K562 (cell line): ENCODE measurements around the gene GPATCH4.

ENCODE experiments used
- ATF1 ChIP-seq, 2 experiments: fragments of 450-650 bp in 1 of 2; IDR thresholded peaks; 2 replicates each; pipeline ENCODE4 v1.6.1; 2016; ENCODE audit warnings: missing compliant biosample characterization in 1 of 2, missing genetic modification characterization in 1 of 2
- CEBPB ChIP-seq: fragments of 450-650 bp; IDR thresholded peaks from 2 replicates; pipeline ENCODE4 v1.6.1; 2016; ENCODE audit warnings: missing genetic modification characterization, missing compliant biosample characterization
- JUN ChIP-seq, 2 experiments: sonication (generic) in 1 of 2; formaldehyde crosslinking in 1 of 2; IDR thresholded peaks; 2 replicates each; pipeline versions ENCODE4 v1.6.1 to v1.8.0; 2012 to 2022; ENCODE audit warnings: borderline replicate concordance in 2 of 2, mild to moderate bottlenecking in 2 of 2, improper control_type of control experiment in 1 of 2, low read depth in 1 of 2, low read length in 1 of 2, missing genetic modification reagents in 1 of 2
- PCBP1 ChIP-seq: fragments of 200-400 bp; formaldehyde crosslinking; IDR thresholded peaks from 2 replicates; pipeline ENCODE4 v1.6.1; 2018; ENCODE audit warnings: mild to moderate bottlenecking, low read depth, low read length; ENCODE audit not compliant: poor library complexity, severe bottlenecking
- ZFP1 ChIP-seq: fragments of 450-650 bp; formaldehyde crosslinking; IDR thresholded peaks from 2 replicates; pipeline ENCODE4 v1.4.0; 2020; ENCODE audit warnings: mild to moderate bottlenecking, mixed read lengths
- ZNF274 ChIP-seq: IDR thresholded peaks from 2 replicates; pipeline ENCODE4 v1.6.1; 2011; ENCODE audit warnings: low read depth, mild to moderate bottlenecking, low read length, moderate library complexity, borderline replicate concordance
- TF ChIP-seq, protein P1 (sequence below): sonication (generic); formaldehyde crosslinking; IDR thresholded peaks from 2 replicates; pipeline ENCODE4 v1.4.0; 2020; ENCODE audit warnings: mild to moderate bottlenecking, missing genetic modification reagents

DNA sequence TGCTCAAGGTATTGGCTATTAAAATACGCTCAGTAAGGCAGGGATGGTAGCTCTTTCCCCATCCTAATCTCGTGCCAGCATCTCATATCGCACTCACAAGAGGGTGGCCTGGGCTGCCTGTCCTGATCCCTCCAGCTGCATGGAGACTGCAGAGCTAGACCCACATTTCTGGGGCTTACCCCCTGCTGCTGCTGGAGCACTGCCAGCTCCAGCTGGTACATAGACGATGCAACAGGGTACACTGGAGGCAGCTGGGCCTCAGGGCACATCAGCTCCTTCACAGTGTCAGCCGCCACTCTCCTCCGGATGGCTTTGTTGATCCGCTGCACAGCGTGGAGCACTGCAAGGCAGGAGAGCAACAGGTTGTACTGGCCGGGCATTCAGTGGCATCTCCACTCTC is 44.9 kb downstream of the GPATCH4 start:
- TF ChIP-seq CEBPB (tag) = no peak
- TF ChIP-seq JUN (IDR thresholded peaks at IDR 0.05; ENCODE audit: borderline replicate concordance, low read depth, low read length) = no peak
- no peak for TF ChIP-seq JUN (CRISPR knock-in tag; IDR thresholded peaks at IDR 0.05; ENCODE audit: borderline replicate concordance)
- no peak for TF ChIP-seq ZNF274
- no peak for TF ChIP-seq ATF1 (CRISPR knock-in tag; IDR thresholded peaks at IDR 0.05)
- TF ChIP-seq ATF1 (tag; IDR thresholded peaks at IDR 0.05) = no peak
- TF ChIP-seq, protein P1, sequence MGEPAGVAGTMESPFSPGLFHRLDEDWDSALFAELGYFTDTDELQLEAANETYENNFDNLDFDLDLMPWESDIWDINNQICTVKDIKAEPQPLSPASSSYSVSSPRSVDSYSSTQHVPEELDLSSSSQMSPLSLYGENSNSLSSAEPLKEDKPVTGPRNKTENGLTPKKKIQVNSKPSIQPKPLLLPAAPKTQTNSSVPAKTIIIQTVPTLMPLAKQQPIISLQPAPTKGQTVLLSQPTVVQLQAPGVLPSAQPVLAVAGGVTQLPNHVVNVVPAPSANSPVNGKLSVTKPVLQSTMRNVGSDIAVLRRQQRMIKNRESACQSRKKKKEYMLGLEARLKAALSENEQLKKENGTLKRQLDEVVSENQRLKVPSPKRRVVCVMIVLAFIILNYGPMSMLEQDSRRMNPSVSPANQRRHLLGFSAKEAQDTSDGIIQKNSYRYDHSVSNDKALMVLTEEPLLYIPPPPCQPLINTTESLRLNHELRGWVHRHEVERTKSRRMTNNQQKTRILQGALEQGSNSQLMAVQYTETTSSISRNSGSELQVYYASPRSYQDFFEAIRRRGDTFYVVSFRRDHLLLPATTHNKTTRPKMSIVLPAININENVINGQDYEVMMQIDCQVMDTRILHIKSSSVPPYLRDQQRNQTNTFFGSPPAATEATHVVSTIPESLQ = no peak
- no peak for TF ChIP-seq PCBP1
- TF ChIP-seq ZFP1 (CRISPR knock-in tag) = no peak
